ENCODE data around the gene KRTAP10-3.
"Not testable (repeated sequence)": the region's sequence is repeated elsewhere in the genome, so short reads cannot be mapped to it uniquely, and the experiment has no call there.

Gene KRTAP10-3

DNA sequence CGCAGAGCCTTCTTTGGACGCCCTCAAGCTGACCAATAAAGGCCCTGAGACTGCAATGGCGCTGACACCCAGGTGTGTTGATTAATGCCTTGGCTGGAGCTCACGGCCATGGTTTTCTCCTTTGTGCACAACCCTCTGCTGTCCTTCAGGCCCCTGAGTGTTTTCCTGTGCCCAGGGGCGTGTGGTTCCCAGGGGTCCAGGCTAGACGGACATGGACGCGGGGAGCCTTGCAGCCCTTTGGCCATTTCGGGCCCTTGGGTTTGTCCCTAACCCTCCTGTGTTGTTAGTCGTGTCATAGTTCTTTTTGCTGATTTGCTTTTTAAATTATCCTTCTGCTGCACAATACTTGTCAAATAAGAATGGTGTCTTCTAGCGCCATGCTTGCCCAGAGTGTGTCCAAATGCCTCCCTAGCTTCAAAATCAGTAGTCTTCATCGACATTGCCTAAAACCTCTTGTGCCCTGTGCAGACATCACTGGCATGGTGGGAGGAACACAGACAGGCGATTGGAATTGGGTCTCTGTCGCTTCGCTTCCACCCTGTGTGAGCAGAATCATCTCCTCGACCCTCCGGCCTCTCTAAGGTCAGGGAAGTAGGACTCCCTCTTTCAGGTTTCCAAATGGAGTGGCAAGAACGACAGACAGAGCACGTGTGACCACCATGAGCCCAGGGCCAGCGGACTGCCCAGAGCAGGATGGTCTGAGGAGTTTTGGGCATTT lies 16.9 kb upstream of the KRTAP10-3 start:
- no peak for DNase-seq (ENCODE audit: low spot score)

GRCh38 chr21:44574457-44575306 lies 16.1 kb upstream of the KRTAP10-3 start:
- H3K9ac ChIP-seq (ENCODE audit: low read depth, low read length, poor library complexity) = peak overlapping the region; percentile 70
- H2AK5ac ChIP-seq (ENCODE audit: low read depth, low read length) = no peak overlapping the region
- H3K79me1 ChIP-seq (ENCODE audit: low read depth, low read length) = no peaks in the 10 kb centered on the region
- no peak overlapping the region for H3K4ac ChIP-seq (ENCODE audit: low read length)
- peak overlapping the region; percentile 22 for H2BK12ac ChIP-seq (ENCODE audit: low read length)
- peak overlapping the region; percentile 59 for H3K18ac ChIP-seq (ENCODE audit: low read length)
- H3K36me3 ChIP-seq (replicated peaks in 1 of 2; ENCODE audit: control insufficient read depth in 2 of 2, insufficient read depth in 2 of 2, low read length in 2 of 2) = no peaks in the 10 kb centered on the region
- no peak for DNase-seq (ENCODE audit: low spot score)
- peaks cover 13% of the 10 kb centered on the region in 2 donors for H3K9me3 ChIP-seq (replicated peaks in 1 of 2; ENCODE audit: control insufficient read depth in 2 of 2, insufficient read depth in 1 of 2, low read depth in 1 of 2, low read length in 2 of 2)
- peak overlapping the region; percentile 94 for H3K14ac ChIP-seq (ENCODE audit: low read length)
- H2AFZ ChIP-seq (ENCODE audit: low read length) = no peak overlapping the region
- H3K23ac ChIP-seq (ENCODE audit: low read depth, low read length, poor library complexity) = peak overlapping the region; percentile 80
- H2BK15ac ChIP-seq (ENCODE audit: low read length) = no peak overlapping the region
- H3K27ac ChIP-seq (replicated peaks; ENCODE audit: low read length) = no peak overlapping the region
- no peak overlapping the region for H3K4me3 ChIP-seq (ENCODE audit: low read length in 2 of 2)
- no peak overlapping the region for H4K8ac ChIP-seq (ENCODE audit: low read depth, low read length)
- WGBS, 2 donors (ENCODE audit: extremely low coverage in 2 of 2, insufficient read length in 2 of 2, insufficient replicate concordance in 1 of 2) = no CpG with 5 or more reads among the region's 21 CpGs
- H2BK5ac ChIP-seq (ENCODE audit: low read length) = no peak overlapping the region
- H3K27me3 ChIP-seq (ENCODE audit: control insufficient read depth in 3 of 3, insufficient read depth in 3 of 3, low read depth in 1 of 3, low read length in 3 of 3) = no peaks in the 10 kb centered on the region
- peaks cover 0 to 5% of the 10 kb centered on the region in 2 donors for H3K4me1 ChIP-seq (ENCODE audit: control insufficient read depth in 2 of 2, insufficient read depth in 1 of 2, low read depth in 1 of 2, low read length in 2 of 2)
- H4K91ac ChIP-seq (ENCODE audit: low read depth, low read length, poor library complexity) = no peak overlapping the region
- H2BK120ac ChIP-seq (ENCODE audit: low read depth, low read length) = no peak overlapping the region
- no peak overlapping the region for H3K4me2 ChIP-seq (ENCODE audit: insufficient read depth, low read length, poor library complexity, severe bottlenecking)

More for the DNA sequence above, 16.9 kb upstream of the KRTAP10-3 start:
- Histone ChIP-seq H3K9ac (ENCODE audit: low read depth, low read length, poor library complexity) (no peak overlapping the region), H4K8ac (ENCODE audit: low read depth, low read length) (no peak overlapping the region), H2BK12ac (ENCODE audit: low read length) (no peak overlapping the region), H3K4me3 (ENCODE audit: low read length in 2 of 2) (no peak overlapping the region), H3K18ac (ENCODE audit: low read length) (peak overlapping the region; percentile 32), H2AK5ac (ENCODE audit: low read depth, low read length) (peak overlapping the region; percentile 18), H3K4me1 (ENCODE audit: control insufficient read depth in 2 of 2, insufficient read depth in 1 of 2, low read depth in 1 of 2, low read length in 2 of 2) (peaks cover 0 to 5% of the 10 kb centered on the region in 2 donors), H2BK15ac (ENCODE audit: low read length) (no peak overlapping the region), H4K91ac (ENCODE audit: low read depth, low read length, poor library complexity) (no peak overlapping the region), H3K23ac (ENCODE audit: low read depth, low read length, poor library complexity) (peak overlapping the region; percentile 52), H2BK120ac (ENCODE audit: low read depth, low read length) (no peak overlapping the region), H3K27me3 (ENCODE audit: control insufficient read depth in 3 of 3, insufficient read depth in 3 of 3, low read depth in 1 of 3, low read length in 3 of 3) (no peaks in the 10 kb centered on the region), H3K4me2 (ENCODE audit: insufficient read depth, low read length, poor library complexity, severe bottlenecking) (no peak overlapping the region), H3K79me1 (ENCODE audit: low read depth, low read length) (no peaks in the 10 kb centered on the region), H3K36me3 (replicated peaks in 1 of 2; ENCODE audit: control insufficient read depth in 2 of 2, insufficient read depth in 2 of 2, low read length in 2 of 2) (no peaks in the 10 kb centered on the region), H2BK5ac (ENCODE audit: low read length) (no peak overlapping the region), H2AFZ (ENCODE audit: low read length) (no peak overlapping the region), H3K9me3 (replicated peaks in 1 of 2; ENCODE audit: control insufficient read depth in 2 of 2, insufficient read depth in 1 of 2, low read depth in 1 of 2, low read length in 2 of 2) (peaks cover 13% of the 10 kb centered on the region in 2 donors), H3K4ac (ENCODE audit: low read length) (no peak overlapping the region), H3K14ac (ENCODE audit: low read length) (no peak overlapping the region), H3K27ac (replicated peaks; ENCODE audit: low read length) (no peak overlapping the region)
- WGBS, 2 donors (ENCODE audit: extremely low coverage in 2 of 2, insufficient read length in 2 of 2, insufficient replicate concordance in 1 of 2) = no CpG with 5 or more reads among the region's 20 CpGs

DNA sequence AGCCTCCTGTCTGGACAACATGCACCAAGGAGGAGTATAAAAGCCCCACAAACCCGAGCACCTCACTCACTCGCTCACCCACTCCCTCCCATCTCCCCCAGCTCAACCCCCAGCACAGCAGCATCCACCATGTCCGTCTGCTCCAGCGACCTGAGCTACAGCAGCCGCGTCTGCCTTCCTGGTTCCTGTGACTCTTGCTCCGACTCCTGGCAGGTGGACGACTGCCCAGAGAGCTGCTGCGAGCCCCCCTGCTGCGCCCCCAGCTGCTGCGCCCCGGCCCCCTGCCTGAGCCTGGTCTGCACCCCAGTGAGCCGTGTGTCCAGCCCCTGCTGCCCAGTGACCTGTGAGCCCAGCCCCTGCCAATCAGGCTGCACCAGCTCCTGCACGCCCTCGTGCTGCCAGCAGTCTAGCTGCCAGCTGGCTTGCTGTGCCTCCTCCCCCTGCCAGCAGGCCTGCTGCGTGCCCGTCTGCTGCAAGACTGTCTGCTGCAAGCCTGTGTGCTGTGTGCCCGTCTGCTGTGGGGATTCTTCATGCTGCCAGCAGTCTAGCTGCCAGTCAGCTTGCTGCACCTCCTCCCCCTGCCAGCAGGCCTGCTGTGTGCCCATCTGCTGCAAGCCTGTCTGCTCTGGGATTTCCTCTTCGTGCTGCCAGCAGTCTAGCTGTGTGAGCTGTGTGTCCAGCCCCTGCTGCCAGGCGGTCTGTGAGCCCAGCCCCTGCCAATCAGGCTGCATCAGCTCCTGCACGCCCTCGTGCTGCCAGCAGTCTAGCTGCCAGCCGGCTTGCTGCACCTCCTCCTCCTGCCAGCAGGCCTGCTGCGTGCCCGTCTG lies 15.2 kb upstream of the KRTAP10-3 start, which contains the start of gene KRTAP10-4:
Gene KRTAP10-4, plus strand, starts transcription at position 100 of the 827 bp plus-strand sequence. Its CDS starts 30 bp downstream, at position 130.
- H3K4me2 ChIP-seq (ENCODE audit: insufficient read depth, low read length, poor library complexity, severe bottlenecking); H3K4me1 ChIP-seq (ENCODE audit: control insufficient read depth in 2 of 2, insufficient read depth in 1 of 2, low read depth in 1 of 2, low read length in 2 of 2); H3K4me3 ChIP-seq (ENCODE audit: low read length in 2 of 2); H2BK5ac ChIP-seq (ENCODE audit: low read length); H3K4ac ChIP-seq (ENCODE audit: low read length); H4K91ac ChIP-seq (ENCODE audit: low read depth, low read length, poor library complexity); H3K79me1 ChIP-seq (ENCODE audit: low read depth, low read length); H3K27ac ChIP-seq (replicated peaks; ENCODE audit: low read length); DNase-seq (ENCODE audit: low spot score); H2AFZ ChIP-seq (ENCODE audit: low read length); H2BK120ac ChIP-seq (ENCODE audit: low read depth, low read length); H3K36me3 ChIP-seq (replicated peaks in 1 of 2; ENCODE audit: control insufficient read depth in 2 of 2, insufficient read depth in 2 of 2, low read length in 2 of 2); H3K27me3 ChIP-seq (ENCODE audit: control insufficient read depth in 3 of 3, insufficient read depth in 3 of 3, low read depth in 1 of 3, low read length in 3 of 3): not testable (repeated sequence)
- Histone ChIP-seq H3K9ac (ENCODE audit: low read depth, low read length, poor library complexity) (peak within 1 kb of the TSS; percentile 70), H3K23ac (ENCODE audit: low read depth, low read length, poor library complexity) (peak within 1 kb of the TSS; percentile 80), H2BK15ac (ENCODE audit: low read length) (peak within 1 kb of the TSS; percentile 45), H4K8ac (ENCODE audit: low read depth, low read length) (peak within 1 kb of the TSS; percentile 32), H3K9me3 (replicated peaks in 1 of 2; ENCODE audit: control insufficient read depth in 2 of 2, insufficient read depth in 1 of 2, low read depth in 1 of 2, low read length in 2 of 2) (peaks cover 13% of the 10 kb centered on the region in 2 donors), H2AK5ac (ENCODE audit: low read depth, low read length) (peak within 1 kb of the TSS; percentile 82), H3K14ac (ENCODE audit: low read length) (peak within 1 kb of the TSS; percentile 94), H2BK12ac (ENCODE audit: low read length) (peak within 1 kb of the TSS; percentile 82), H3K18ac (ENCODE audit: low read length) (peak within 1 kb of the TSS; percentile 67)
- WGBS, 2 donors (ENCODE audit: extremely low coverage in 2 of 2, insufficient read length in 2 of 2, insufficient replicate concordance in 1 of 2) = no CpG with 5 or more reads among the region's 25 CpGs
